SJSA1 (cell line): ENCODE results near the gene RABGAP1L. TPM values are rescaled to one million over a fixed set of nuclear protein-coding genes. Genes with fewer than 3 reads are reported as not detected.
A peak's percentile ranks its signal among the peaks of the same experiment; 100 is the strongest.

ENCODE experiments used
- DNase-seq, 2 experiments: peaks; one replicate each; pipeline ENCODE4 v3.0.0-alpha.2; 2015 to 2020; ENCODE audit warnings: low spot score in 2 of 2, low read depth in 1 of 2
- H3K27ac ChIP-seq: fragments of 250-450 bp; sonication (Bioruptor Pico); 2 replicates; pipeline ENCODE4 v1.5.1; 2020; ENCODE audit warnings: mild to moderate bottlenecking, moderate library complexity
- H3K27me3 ChIP-seq: fragments of 250-450 bp; sonication (Bioruptor Pico); replicated peaks from 2 replicates; pipeline ENCODE4 v1.5.1; 2020; ENCODE audit warnings: mild to moderate bottlenecking, moderate library complexity
- H3K36me3 ChIP-seq: fragments of 250-450 bp; sonication (Bioruptor Pico); 2 replicates; pipeline ENCODE4 v1.5.1; 2020; ENCODE audit warnings: mild to moderate bottlenecking
- H3K4me1 ChIP-seq: fragments of 250-450 bp; sonication (Bioruptor Pico); replicated peaks from 2 replicates; pipeline ENCODE4 v1.6.1; 2021; ENCODE audit warnings: mild to moderate bottlenecking
- H3K4me3 ChIP-seq: fragments of 250-450 bp; sonication (Bioruptor Pico); 2 replicates; pipeline ENCODE4 v1.5.1; 2020; ENCODE audit warnings: mild to moderate bottlenecking
- H3K9me3 ChIP-seq: fragments of 250-450 bp; sonication (Bioruptor Pico); replicated peaks from 2 replicates; pipeline ENCODE4 v1.5.1; 2020; ENCODE audit warnings: mild to moderate bottlenecking
- total RNA-seq: library from RNA; depleted of rRNA; stranded (reverse); fragments of >200 nt; shearing (Covaris generic); gene quantifications from 2 replicates; pipeline ENCODE4 v1.2.3, GENCODE V29; 2014

RABGAP1L gene
- total RNA-seq, 1 experiment from 2014 or later, result 24.6 TPM

GRCh38 chr1:174957829-174958228 is 798.5 kb downstream of the RABGAP1L start:
- no peaks in the 10 kb centered on the region for H3K9me3 ChIP-seq
- H3K4me3 ChIP-seq, result no peak overlapping the region
- no peak for DNase-seq
- H3K36me3 ChIP-seq, result no peaks in the 10 kb centered on the region
- H3K4me1 ChIP-seq, result no peaks in the 10 kb centered on the region
- H3K27ac ChIP-seq, result no peak overlapping the region
- no peaks in the 10 kb centered on the region for H3K27me3 ChIP-seq

DNA sequence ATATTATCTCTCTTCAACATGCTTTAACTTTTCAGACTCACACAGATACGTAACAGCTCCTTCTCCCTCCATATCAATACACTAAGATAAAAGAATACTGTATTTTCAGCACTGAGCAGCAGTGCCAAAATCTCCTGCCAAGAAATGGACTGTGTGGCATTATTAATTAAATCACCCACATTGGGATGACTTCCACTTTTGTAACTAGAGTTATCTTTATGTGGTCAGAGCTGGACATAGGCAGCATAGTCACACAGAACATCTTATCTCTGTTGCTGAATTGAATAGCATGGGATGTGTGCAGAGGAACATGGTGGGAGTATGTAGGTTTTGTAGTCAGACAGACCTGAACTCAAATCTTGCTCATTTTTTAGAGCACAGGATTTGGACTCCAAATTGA is 799.1 kb downstream of the RABGAP1L start:
- DNase-seq, result no peak

DNA sequence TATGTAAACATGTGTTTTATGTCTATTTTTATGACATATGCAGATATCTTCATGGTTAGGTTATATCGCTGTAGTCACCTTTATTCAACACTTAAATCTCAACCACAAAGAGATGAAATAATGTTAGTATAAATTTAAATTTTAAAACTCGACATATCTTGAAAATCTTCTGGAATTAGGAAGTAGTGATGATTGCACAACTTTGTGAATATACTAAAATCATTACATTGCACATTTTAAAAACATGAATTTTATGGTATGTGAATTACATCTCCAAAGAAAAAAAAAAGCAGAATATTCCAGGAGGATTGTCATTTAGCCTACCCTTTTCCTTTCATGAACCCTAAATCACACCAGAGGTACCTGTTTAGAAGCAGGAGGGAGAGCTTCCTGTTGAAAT is 801.0 kb downstream of the RABGAP1L start:
- H3K27ac ChIP-seq, result no peak overlapping the region
- no peaks in the 10 kb centered on the region for H3K9me3 ChIP-seq
- no peak for DNase-seq
- H3K27me3 ChIP-seq, result no peaks in the 10 kb centered on the region
- H3K4me3 ChIP-seq, result no peak overlapping the region
- no peaks in the 10 kb centered on the region for H3K36me3 ChIP-seq
- peaks cover 18% of the 10 kb centered on the region for H3K4me1 ChIP-seq

More for the DNA sequence above, 799.1 kb downstream of the RABGAP1L start:
- no peak overlapping the region for H3K27ac ChIP-seq
- no peaks in the 10 kb centered on the region for H3K4me1 ChIP-seq
- no peak overlapping the region for H3K4me3 ChIP-seq
- no peaks in the 10 kb centered on the region for H3K36me3 ChIP-seq
- no peaks in the 10 kb centered on the region for H3K9me3 ChIP-seq
- no peaks in the 10 kb centered on the region for H3K27me3 ChIP-seq

GRCh38 chr1:174963529-174964125 is 804.3 kb downstream of the RABGAP1L start:
- no peak overlapping the region for H3K4me3 ChIP-seq
- no peaks in the 10 kb centered on the region for H3K27me3 ChIP-seq
- peaks cover 38% of the 10 kb centered on the region for H3K4me1 ChIP-seq
- H3K27ac ChIP-seq, result no peak overlapping the region
- no peaks in the 10 kb centered on the region for H3K9me3 ChIP-seq
- H3K36me3 ChIP-seq, result no peaks in the 10 kb centered on the region
- DNase-seq, result no peak

GRCh38 chr1:174964261-174964971 is 805.1 kb downstream of the RABGAP1L start:
- no peaks in the 10 kb centered on the region for H3K36me3 ChIP-seq
- H3K27ac ChIP-seq, result peak overlapping the region; percentile 25; the same call in 1 of the 2 replicates
- H3K4me1 ChIP-seq, result peaks cover 45% of the 10 kb centered on the region
- no peaks in the 10 kb centered on the region for H3K27me3 ChIP-seq
- peak in 1 of 2 experiments; percentile 73 for DNase-seq
- H3K4me3 ChIP-seq, result no peak overlapping the region
- no peaks in the 10 kb centered on the region for H3K9me3 ChIP-seq

DNA sequence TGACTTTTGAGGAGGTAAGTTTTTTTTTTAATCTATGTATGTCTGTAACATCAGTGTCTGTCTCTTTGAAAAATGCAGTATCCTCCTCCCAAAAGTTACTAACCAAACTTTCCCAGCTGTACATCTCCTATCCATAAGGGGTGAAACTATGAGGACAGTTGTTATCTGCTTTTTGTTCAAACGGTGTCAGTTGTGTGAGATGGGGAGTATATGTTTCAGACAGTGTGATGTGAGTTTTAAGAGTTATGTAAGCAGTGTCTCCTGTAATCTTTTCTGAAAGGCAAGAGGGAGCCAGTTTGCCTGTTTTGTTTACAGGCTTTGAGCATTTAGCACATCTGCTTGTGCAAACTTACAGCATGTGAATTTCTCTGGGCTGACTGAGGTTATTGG is 805.6 kb downstream of the RABGAP1L start:
- H3K27ac ChIP-seq, result peak overlapping the region; percentile 25
- no peaks in the 10 kb centered on the region for H3K27me3 ChIP-seq
- DNase-seq, result peak in 1 of 2 experiments; percentile 50
- H3K4me1 ChIP-seq, result peaks cover 50% of the 10 kb centered on the region
- no peaks in the 10 kb centered on the region for H3K9me3 ChIP-seq
- H3K4me3 ChIP-seq, result no peak overlapping the region
- no peaks in the 10 kb centered on the region for H3K36me3 ChIP-seq

- no peak for DNase-seq
- Histone ChIP-seq H3K4me3 (no peak overlapping the region), H3K27me3 (no peaks in the 10 kb centered on the region), H3K36me3 (no peaks in the 10 kb centered on the region), H3K4me1 (peaks cover 56% of the 10 kb centered on the region), H3K27ac (peak overlapping the region; percentile 25), H3K9me3 (no peaks in the 10 kb centered on the region)
Observed at GRCh38 chr1:174965362-174966007, 806.2 kb downstream of the RABGAP1L start.

GRCh38 chr1:174966008-174966572 is 806.8 kb downstream of the RABGAP1L start:
- DNase-seq, result no peak

DNA sequence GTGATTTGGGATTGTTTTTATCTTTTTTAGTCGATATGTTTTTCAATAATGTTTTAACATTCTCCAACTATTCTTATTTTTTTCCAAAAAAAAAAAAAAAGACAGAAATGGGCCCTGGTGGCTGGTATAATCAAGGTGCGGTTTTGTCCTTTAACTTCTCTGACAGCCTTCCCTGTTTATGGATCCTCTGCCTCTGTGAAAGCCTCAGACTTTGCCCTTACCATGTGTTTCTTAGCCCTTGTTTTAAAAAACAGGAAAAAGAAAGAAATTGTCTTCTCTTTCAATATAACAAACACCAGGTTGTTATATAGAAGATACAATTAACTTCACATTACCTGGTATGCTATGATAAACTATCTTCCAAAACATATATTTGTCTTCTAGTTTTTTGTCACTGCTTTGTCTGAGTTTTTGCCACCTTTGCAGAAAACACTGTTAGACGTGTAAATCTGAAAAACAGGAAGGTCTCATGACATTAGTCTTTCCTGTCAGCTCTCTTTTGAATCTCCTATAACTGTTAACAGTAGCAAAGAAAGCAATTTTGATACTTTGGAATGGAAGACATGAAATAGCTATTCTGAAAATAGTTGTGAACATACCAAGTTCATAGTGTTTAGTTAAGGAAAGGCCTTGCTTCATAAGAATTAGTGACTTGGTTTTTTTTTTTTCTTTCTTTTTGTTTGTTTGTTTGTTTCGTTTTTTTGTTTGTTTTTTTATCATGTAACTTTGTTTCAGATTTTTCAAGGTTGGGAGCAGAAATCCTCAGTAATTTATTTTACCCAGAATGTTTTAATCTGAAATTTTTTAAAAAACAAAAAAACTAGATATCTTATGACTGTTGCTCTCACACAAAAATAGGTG is 808.8 kb downstream of the RABGAP1L start:
- Histone ChIP-seq H3K9me3 (no peaks in the 10 kb centered on the region), H3K4me1 (peaks cover 66% of the 10 kb centered on the region), H3K36me3 (no peaks in the 10 kb centered on the region), H3K27me3 (no peaks in the 10 kb centered on the region), H3K27ac (peak overlapping the region; percentile 55), H3K4me3 (no peak overlapping the region)
- no peak for DNase-seq

More at GRCh38 chr1:174966008-174966572, 806.8 kb downstream of the RABGAP1L start:
- Histone ChIP-seq H3K27ac (no peak overlapping the region), H3K4me1 (peaks cover 60% of the 10 kb centered on the region), H3K36me3 (no peaks in the 10 kb centered on the region), H3K27me3 (no peaks in the 10 kb centered on the region), H3K9me3 (no peaks in the 10 kb centered on the region), H3K4me3 (no peak overlapping the region)

GRCh38 chr1:174968750-174969244 is 809.5 kb downstream of the RABGAP1L start:
- Histone ChIP-seq H3K36me3 (no peaks in the 10 kb centered on the region), H3K4me3 (no peak overlapping the region), H3K27ac (peak overlapping the region; percentile 71), H3K4me1 (peaks cover 63% of the 10 kb centered on the region), H3K27me3 (no peaks in the 10 kb centered on the region), H3K9me3 (no peaks in the 10 kb centered on the region)
- DNase-seq, result peak in 1 of 2 experiments; percentile 93

DNA sequence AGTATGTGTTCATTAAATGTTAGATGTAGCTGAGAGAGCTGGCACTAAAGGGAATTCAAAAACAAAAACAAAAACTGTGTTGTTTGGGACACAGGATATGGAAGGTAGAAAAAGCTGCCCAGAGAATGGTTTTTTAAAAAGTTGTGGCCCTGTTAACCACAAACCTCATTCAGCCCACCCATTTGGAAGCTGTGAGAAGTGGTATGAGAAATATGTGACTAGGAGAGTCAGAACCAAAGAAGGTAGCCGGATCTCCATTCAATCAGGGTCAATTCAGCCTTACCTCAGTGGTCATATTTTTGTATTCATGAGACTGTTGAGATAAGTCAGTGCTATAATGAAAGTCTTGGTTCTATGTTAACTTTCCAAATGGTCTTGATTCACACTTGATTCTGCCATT is 810.7 kb downstream of the RABGAP1L start:
- Histone ChIP-seq H3K27ac (peak overlapping the region; percentile 71), H3K4me1 (peaks cover 59% of the 10 kb centered on the region), H3K4me3 (no peak overlapping the region), H3K36me3 (no peaks in the 10 kb centered on the region), H3K9me3 (no peaks in the 10 kb centered on the region), H3K27me3 (no peaks in the 10 kb centered on the region)
- DNase-seq, result peak; percentile 63 to 87

- Histone ChIP-seq H3K9me3 (no peaks in the 10 kb centered on the region), H3K36me3 (no peaks in the 10 kb centered on the region), H3K4me1 (peaks cover 61% of the 10 kb centered on the region), H3K27me3 (no peaks in the 10 kb centered on the region), H3K27ac (no peak overlapping the region), H3K4me3 (no peak overlapping the region)
- DNase-seq, result no peak
Observed at GRCh38 chr1:174971466-174971865, 812.1 kb downstream of the RABGAP1L start.

GRCh38 chr1:174971902-174972301 is 812.6 kb downstream of the RABGAP1L start:
- Histone ChIP-seq H3K36me3 (no peaks in the 10 kb centered on the region), H3K4me3 (no peak overlapping the region), H3K9me3 (no peaks in the 10 kb centered on the region), H3K27ac (no peak overlapping the region), H3K4me1 (peaks cover 65% of the 10 kb centered on the region), H3K27me3 (no peaks in the 10 kb centered on the region)
- no peak for DNase-seq
